ENCODE results near the gene ATP2B1. TPM values are rescaled to one million over a fixed set of nuclear protein-coding genes. Genes with fewer than 3 reads are reported as not detected.

Gene ATP2B1
- total and polyA plus RNA-seq, 2 of the 13 experiments (the other 11 are each of a cell fraction or from before 2014, with no cell fraction given): 12.1 to 60.2 TPM

- TF ChIP-seq ARNTL (CRISPR knock-in tag; IDR thresholded peaks at IDR 0.05): peak; percentile 31; the same call in 1 of the 2 replicates
- peak; percentile 67; the same call in 1 of the 2 replicates for TF ChIP-seq ETV5 (CRISPR knock-in tag; IDR thresholded peaks at IDR 0.05; ENCODE audit: borderline replicate concordance)
- TF ChIP-seq, protein P1, sequence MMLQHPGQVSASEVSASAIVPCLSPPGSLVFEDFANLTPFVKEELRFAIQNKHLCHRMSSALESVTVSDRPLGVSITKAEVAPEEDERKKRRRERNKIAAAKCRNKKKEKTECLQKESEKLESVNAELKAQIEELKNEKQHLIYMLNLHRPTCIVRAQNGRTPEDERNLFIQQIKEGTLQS (CRISPR knock-in tag; IDR thresholded peaks at IDR 0.05): peak; percentile 40; the same call in 1 of the 2 replicates
- peak; percentile 63; the same call in 1 of the 2 replicates for TF ChIP-seq ZFP1 (CRISPR knock-in tag; IDR thresholded peaks at IDR 0.05)
- no peak for TF ChIP-seq ZNF382 (CRISPR knock-in tag; IDR thresholded peaks at IDR 0.05; ENCODE audit: borderline replicate concordance)
- peak; percentile 82; the same call in 1 of the 2 replicates for TF ChIP-seq RFXANK (CRISPR knock-in tag; IDR thresholded peaks at IDR 0.05)
- TF ChIP-seq HDAC1 (CRISPR knock-in tag; IDR thresholded peaks at IDR 0.05): peak; percentile 66; the same call in 1 of the 2 replicates
- TF ChIP-seq FOXP4 (CRISPR knock-in tag; IDR thresholded peaks at IDR 0.05): peak; percentile 94
- peak in 1 of 2 experiments; percentile 87; a peak in 1 of 4 replicates for TF ChIP-seq KLF16 (CRISPR knock-in tag; IDR thresholded peaks at IDR 0.05)
- no peak for TF ChIP-seq HOXA3 (CRISPR knock-in tag; IDR thresholded peaks at IDR 0.05)
- TF ChIP-seq WIZ (CRISPR knock-in tag; IDR thresholded peaks at IDR 0.05): no peak
- 0 out of 2 replicates have a peak, but pooled peaks have one; percentile 36 for TF ChIP-seq RBFOX2 (IDR thresholded peaks at IDR 0.05; ENCODE audit: low read depth, low read length)
- TF ChIP-seq ZC3H13 (CRISPR knock-in tag; IDR thresholded peaks at IDR 0.05): no peak
- no peak for TF ChIP-seq ZSCAN21 (CRISPR knock-in tag; IDR thresholded peaks at IDR 0.05; ENCODE audit: borderline replicate concordance)
- no peak for TF ChIP-seq SP2 (CRISPR knock-in tag; IDR thresholded peaks at IDR 0.05)
- no peak for TF ChIP-seq ZNF552 (CRISPR knock-in tag; IDR thresholded peaks at IDR 0.05; ENCODE audit: borderline replicate concordance)
- TF ChIP-seq PATZ1 (CRISPR knock-in tag; IDR thresholded peaks at IDR 0.05): no peak; the same call in 1 of the 2 replicates
- peak; percentile 64; the same call in 1 of the 2 replicates for TF ChIP-seq ZNF7 (CRISPR knock-in tag; IDR thresholded peaks at IDR 0.05)
- peak; percentile 49; the same call in 1 of the 2 replicates for TF ChIP-seq ZFP36L1 (CRISPR knock-in tag; IDR thresholded peaks at IDR 0.05)
- TF ChIP-seq SP5 (CRISPR knock-in tag; IDR thresholded peaks at IDR 0.05; ENCODE audit: borderline replicate concordance, low read depth): peak; percentile 50; the same call in 1 of the 2 replicates
- no peak for TF ChIP-seq TMF1 (CRISPR knock-in tag; IDR thresholded peaks at IDR 0.05; ENCODE audit: low read depth)
- peak; percentile 37; the same call in 1 of the 2 replicates for TF ChIP-seq MXD4 (CRISPR knock-in tag; IDR thresholded peaks at IDR 0.05)
- TF ChIP-seq ZNF20 (CRISPR knock-in tag; IDR thresholded peaks at IDR 0.05): no peak
- TF ChIP-seq, protein P2, sequence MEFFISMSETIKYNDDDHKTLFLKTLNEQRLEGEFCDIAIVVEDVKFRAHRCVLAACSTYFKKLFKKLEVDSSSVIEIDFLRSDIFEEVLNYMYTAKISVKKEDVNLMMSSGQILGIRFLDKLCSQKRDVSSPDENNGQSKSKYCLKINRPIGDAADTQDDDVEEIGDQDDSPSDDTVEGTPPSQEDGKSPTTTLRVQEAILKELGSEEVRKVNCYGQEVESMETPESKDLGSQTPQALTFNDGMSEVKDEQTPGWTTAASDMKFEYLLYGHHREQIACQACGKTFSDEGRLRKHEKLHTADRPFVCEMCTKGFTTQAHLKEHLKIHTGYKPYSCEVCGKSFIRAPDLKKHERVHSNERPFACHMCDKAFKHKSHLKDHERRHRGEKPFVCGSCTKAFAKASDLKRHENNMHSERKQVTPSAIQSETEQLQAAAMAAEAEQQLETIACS (CRISPR knock-in tag; IDR thresholded peaks at IDR 0.05): no peak
- peak; percentile 56; the same call in 1 of the 2 replicates for TF ChIP-seq SOX13 (IDR thresholded peaks at IDR 0.05)
- peak in 1 of 2 experiments; percentile 94; a peak in 2 of 4 replicates for TF ChIP-seq SOX13 (CRISPR knock-in tag; conservative IDR thresholded peaks at IDR 0.05 in 1 of 2, IDR thresholded peaks at IDR 0.05 in 1 of 2)
- no peak for TF ChIP-seq FOXC1 (CRISPR knock-in tag; IDR thresholded peaks at IDR 0.05; ENCODE audit: borderline replicate concordance)
- TF ChIP-seq MIXL1 (CRISPR knock-in tag; IDR thresholded peaks at IDR 0.05): peak; percentile 98
These were observed 75.9 kb downstream of the ATP2B1 start (continued) for GRCh38 chr12:89632778-89633177.
